ENCODE data around the gene PTPN22. TPM values are rescaled to one million over a fixed set of nuclear protein-coding genes. Genes with fewer than 3 reads are reported as not detected.

PTPN22 gene
- total RNA-seq, 6 experiments from 2014 or later = 0.48 to 1.6 (median 1.2) TPM

DNA sequence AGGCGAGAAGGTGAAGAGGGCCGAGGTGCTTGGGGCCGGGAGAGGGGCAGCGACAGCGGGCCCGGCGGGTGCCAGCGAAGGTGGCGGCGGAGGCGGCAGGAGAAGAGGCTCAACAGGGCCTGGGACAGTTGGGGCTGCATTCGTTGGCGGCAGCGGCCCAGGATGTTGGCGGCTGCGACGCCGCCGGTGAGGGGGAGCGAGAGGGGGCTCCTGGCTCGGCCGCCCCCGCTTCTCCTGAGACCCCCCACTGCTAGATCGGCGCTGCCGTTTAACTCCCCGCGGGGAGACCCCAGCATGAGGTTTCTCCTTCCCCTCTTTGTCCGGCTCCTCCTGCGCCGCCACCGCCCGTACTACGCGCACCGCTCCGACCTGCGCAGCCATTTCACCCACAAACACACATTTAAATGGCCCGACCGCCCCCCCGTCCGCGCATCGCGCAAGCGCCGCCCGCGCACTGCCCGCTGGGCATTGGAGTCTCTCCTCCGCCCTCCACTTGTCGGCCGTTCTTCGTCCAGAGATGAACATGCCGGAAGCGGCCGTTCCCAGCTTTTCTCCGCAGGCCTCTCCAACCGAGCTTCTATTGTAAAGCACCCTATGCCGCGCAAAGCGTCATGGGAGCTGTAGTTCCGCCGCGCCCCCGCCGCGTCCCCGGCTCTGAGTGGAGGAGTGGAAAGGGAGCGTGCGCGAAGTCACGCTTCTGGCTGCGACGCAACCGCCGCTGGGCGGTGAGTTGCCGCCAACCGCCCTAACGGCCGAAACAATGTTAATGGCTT lies 59.4 kb downstream of the PTPN22 start, which contains the start of gene RSBN1:
TSS of gene RSBN1 (minus strand) at position 589 of the 773 bp plus-strand sequence. CDS start at position 525, 64 bp downstream.
- TF ChIP-seq, protein P1, sequence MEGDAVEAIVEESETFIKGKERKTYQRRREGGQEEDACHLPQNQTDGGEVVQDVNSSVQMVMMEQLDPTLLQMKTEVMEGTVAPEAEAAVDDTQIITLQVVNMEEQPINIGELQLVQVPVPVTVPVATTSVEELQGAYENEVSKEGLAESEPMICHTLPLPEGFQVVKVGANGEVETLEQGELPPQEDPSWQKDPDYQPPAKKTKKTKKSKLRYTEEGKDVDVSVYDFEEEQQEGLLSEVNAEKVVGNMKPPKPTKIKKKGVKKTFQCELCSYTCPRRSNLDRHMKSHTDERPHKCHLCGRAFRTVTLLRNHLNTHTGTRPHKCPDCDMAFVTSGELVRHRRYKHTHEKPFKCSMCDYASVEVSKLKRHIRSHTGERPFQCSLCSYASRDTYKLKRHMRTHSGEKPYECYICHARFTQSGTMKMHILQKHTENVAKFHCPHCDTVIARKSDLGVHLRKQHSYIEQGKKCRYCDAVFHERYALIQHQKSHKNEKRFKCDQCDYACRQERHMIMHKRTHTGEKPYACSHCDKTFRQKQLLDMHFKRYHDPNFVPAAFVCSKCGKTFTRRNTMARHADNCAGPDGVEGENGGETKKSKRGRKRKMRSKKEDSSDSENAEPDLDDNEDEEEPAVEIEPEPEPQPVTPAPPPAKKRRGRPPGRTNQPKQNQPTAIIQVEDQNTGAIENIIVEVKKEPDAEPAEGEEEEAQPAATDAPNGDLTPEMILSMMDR (IDR thresholded peaks at IDR 0.05) = no peak
- peak; percentile 95 for TF ChIP-seq POLR2A (IDR thresholded peaks at IDR 0.05)
- ATAC-seq (peak; percentile 94 to 99 (median 96)), DNase-seq (peak; percentile 99 to 100 (median 99))
- Histone ChIP-seq H3K9me3 (no peaks in the 10 kb centered on the region), H3K36me3 (no peaks in the 10 kb centered on the region), H3K4me3 (peak within 1 kb of the TSS; percentile 82 to 93 (median 92)), H3K4me1 (peaks cover 0 to 27% (median 7%) of the 10 kb centered on the region in 4 donors), H3K27me3 (no peaks in the 10 kb centered on the region), H3K27ac (peak within 1 kb of the TSS; percentile 87 to 96 (median 88))
- WGBS (ENCODE audit: insufficient coverage, low coverage, low lambda C conversion rate, missing lambda C conversion rate) = under 1% methylated on average over 56 of the region's 82 CpGs
- intact Hi-C loops (cut with DNase I) = no loop called here

DNA sequence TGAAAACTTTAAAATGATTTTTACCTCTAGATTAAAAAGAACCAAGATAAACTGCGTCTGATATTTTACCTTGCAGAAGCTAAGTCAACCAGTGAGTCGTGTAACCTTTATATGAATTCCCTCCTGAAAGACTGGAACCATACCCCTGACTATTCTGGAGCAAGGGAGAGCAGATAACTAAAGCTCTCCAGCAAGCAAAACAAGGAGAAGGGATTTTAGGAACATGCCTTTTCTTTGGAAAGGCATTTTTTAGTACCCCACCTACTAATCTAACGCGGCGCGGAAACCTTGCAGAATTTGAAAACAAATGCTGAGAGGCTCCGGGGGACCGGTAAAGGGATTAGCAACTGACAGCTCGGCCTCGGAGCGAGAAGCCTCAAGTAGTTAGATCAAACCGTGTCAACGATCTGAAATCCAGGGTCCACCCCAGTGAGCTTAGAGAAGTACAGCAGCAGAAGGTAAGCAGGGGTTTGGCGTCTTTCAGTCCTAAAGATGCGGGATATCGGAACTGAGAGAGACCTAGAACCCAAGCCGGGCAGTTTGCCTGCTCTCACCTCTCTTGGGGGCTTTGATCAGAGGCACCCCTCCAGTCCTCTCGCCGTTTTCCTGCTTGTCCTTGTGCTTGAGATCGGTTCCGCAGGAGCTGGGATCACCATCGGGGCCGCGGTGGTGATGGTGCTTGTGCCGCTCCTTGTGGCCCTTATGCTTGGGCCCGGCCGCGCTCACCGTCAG lies 60.2 kb downstream of the PTPN22 start:
- DNase-seq (peak in 2 of 3 donors; percentile 23 to 47), ATAC-seq (peak in 3 of 4 donors; percentile 36 to 57 (median 54))
- Histone ChIP-seq H3K27me3 (no peaks in the 10 kb centered on the region), H3K4me3 (peak overlapping the region; percentile 82 to 93 (median 92)), H3K36me3 (no peaks in the 10 kb centered on the region), H3K9me3 (no peaks in the 10 kb centered on the region), H3K27ac (peak overlapping the region; percentile 87 to 96 (median 88)), H3K4me1 (peaks cover 0 to 27% (median 7%) of the 10 kb centered on the region in 4 donors)
- WGBS (ENCODE audit: insufficient coverage, low coverage, low lambda C conversion rate, missing lambda C conversion rate) = 0% methylated on average over 19 of the region's 29 CpGs
- intact Hi-C loops (cut with DNase I) = no loop called here
- no peak for TF ChIP-seq POLR2A (IDR thresholded peaks at IDR 0.05)
- TF ChIP-seq, protein P1 (IDR thresholded peaks at IDR 0.05) = no peak

DNA sequence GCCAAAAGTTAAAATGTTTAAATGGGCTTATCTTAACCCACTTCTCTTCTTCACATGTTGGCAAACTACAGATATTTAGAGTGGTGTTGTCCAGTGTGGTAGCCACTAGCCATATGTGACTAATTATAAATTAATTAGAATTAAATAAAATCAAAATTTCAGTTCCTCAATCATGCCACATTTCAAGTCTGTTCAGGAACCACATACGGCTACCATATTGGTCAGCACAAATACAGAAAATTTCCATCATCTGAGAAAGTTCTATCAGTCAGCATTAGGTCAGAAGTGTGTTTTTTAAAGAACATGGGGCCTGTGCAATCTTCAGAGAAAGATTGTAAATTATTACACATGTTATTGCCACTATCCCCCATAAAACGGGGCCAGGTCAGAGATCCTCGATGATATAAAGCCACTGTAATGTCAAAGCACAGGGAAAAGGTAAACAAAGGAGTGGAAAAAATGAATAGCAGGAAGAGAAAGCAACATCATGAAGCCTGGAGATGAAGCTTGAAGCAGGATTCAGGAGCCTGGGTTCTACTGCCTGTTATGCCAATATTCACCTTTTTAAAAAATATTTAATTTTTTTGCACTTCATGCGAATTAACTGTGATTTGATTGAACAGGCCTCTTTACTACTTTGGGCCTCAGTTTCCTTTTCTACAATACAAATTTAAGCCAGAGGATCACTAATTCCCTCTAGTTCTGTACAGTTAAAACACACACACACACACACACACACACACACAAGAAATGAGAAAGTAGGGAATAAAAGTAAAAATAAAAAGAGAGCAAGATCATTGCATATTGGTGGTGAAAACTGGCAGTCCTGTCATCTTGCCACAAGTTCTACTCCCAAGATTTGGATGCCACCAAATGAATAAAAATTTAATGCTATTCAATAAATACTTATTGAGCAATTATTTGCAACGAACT lies 61.6 kb downstream of the PTPN22 start:
- peak overlapping the region; percentile 82 to 93 (median 92) for H3K4me3 ChIP-seq
- no peak overlapping the region for H3K27ac ChIP-seq
- peak; percentile 28 for TF ChIP-seq POLR2A (IDR thresholded peaks at IDR 0.05)
- TF ChIP-seq, protein P1 (IDR thresholded peaks at IDR 0.05) = no peak
- no peaks in the 10 kb centered on the region for H3K9me3 ChIP-seq
- no peaks in the 10 kb centered on the region for H3K36me3 ChIP-seq
- 36% methylated on average over 5 of the region's 5 CpGs for WGBS (ENCODE audit: insufficient coverage, low coverage, low lambda C conversion rate, missing lambda C conversion rate)
- ATAC-seq = peak in 1 of 4 donors; percentile 4
- peaks cover 0 to 30% (median 7%) of the 10 kb centered on the region in 4 donors for H3K4me1 ChIP-seq
- intact Hi-C loops (cut with DNase I) = no loop called here
- DNase-seq = no peak
- H3K27me3 ChIP-seq = no peaks in the 10 kb centered on the region
